ENCODE data around the gene MKNK1. TPM values are rescaled to one million over a fixed set of nuclear protein-coding genes. Genes with fewer than 3 reads are reported as not detected.

MKNK1 gene
- total and polyA plus RNA-seq, 2 of the 4 experiments (the other 2 are of a cell fraction) = 14.3 to 35.2 TPM

GRCh38 chr1:46516200-46516950, 87.7 kb downstream of the MKNK1 start:
- TF ChIP-seq RCOR1 (IDR thresholded peaks at IDR 0.05; ENCODE audit: insufficient replicate concordance, low read length) = no peak
- TF ChIP-seq BHLHE40 (IDR thresholded peaks at IDR 0.05; ENCODE audit: low read depth, low read length) = no peak
- no peak for TF ChIP-seq NFE2L2 (IDR thresholded peaks at IDR 0.05; ENCODE audit: low read depth, low read length)
- TF ChIP-seq RAD21 (IDR thresholded peaks at IDR 0.05; ENCODE audit: low read length) = no peak
- no peak for TF ChIP-seq MXI1 (IDR thresholded peaks at IDR 0.05; ENCODE audit: borderline replicate concordance, low read depth, low read length)
- no peak for TF ChIP-seq MAZ (IDR thresholded peaks at IDR 0.05; ENCODE audit: borderline replicate concordance, low read depth, low read length)
- TF ChIP-seq, protein P1, sequence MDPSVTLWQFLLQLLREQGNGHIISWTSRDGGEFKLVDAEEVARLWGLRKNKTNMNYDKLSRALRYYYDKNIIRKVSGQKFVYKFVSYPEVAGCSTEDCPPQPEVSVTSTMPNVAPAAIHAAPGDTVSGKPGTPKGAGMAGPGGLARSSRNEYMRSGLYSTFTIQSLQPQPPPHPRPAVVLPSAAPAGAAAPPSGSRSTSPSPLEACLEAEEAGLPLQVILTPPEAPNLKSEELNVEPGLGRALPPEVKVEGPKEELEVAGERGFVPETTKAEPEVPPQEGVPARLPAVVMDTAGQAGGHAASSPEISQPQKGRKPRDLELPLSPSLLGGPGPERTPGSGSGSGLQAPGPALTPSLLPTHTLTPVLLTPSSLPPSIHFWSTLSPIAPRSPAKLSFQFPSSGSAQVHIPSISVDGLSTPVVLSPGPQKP (IDR thresholded peaks at IDR 0.05; ENCODE audit: borderline replicate concordance, low read depth, low read length) = no peak
- TF ChIP-seq MAFK (IDR thresholded peaks at IDR 0.05; ENCODE audit: low read depth, low read length) = no peak
- TF ChIP-seq CEBPB (IDR thresholded peaks at IDR 0.05; ENCODE audit: low read depth, low read length) = no peak
- no peak for TF ChIP-seq CHD1 (IDR thresholded peaks at IDR 0.05; ENCODE audit: low read depth, low read length)
- TF ChIP-seq RFX5 (IDR thresholded peaks at IDR 0.05; ENCODE audit: low read depth, low read length) = no peak
- no peak for TF ChIP-seq POLR2A (IDR thresholded peaks at IDR 0.05; ENCODE audit: low read depth, low read length)
- TF ChIP-seq, protein P2, sequence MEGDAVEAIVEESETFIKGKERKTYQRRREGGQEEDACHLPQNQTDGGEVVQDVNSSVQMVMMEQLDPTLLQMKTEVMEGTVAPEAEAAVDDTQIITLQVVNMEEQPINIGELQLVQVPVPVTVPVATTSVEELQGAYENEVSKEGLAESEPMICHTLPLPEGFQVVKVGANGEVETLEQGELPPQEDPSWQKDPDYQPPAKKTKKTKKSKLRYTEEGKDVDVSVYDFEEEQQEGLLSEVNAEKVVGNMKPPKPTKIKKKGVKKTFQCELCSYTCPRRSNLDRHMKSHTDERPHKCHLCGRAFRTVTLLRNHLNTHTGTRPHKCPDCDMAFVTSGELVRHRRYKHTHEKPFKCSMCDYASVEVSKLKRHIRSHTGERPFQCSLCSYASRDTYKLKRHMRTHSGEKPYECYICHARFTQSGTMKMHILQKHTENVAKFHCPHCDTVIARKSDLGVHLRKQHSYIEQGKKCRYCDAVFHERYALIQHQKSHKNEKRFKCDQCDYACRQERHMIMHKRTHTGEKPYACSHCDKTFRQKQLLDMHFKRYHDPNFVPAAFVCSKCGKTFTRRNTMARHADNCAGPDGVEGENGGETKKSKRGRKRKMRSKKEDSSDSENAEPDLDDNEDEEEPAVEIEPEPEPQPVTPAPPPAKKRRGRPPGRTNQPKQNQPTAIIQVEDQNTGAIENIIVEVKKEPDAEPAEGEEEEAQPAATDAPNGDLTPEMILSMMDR (conservative IDR thresholded peaks at IDR 0.05; ENCODE audit: low read depth, low read length) = no peak
- TF ChIP-seq SMC3 (IDR thresholded peaks at IDR 0.05; ENCODE audit: low read depth, low read length) = no peak
- no peak for TF ChIP-seq FOS (IDR thresholded peaks at IDR 0.05; ENCODE audit: low read depth, low read length)
- TF ChIP-seq USF2 (IDR thresholded peaks at IDR 0.05; ENCODE audit: low read depth, low read length) = no peak
- peaks cover 10% of the 10 kb centered on the region for H3K4me1 ChIP-seq (ENCODE audit: control insufficient read depth, insufficient read depth, low read length)
- no peak for ATAC-seq (ENCODE audit: low read depth)
- BruUV-seq (replicated peaks) = no TSS peak
- no peak overlapping the region for H4K8ac ChIP-seq (ENCODE audit: low read depth in 2 of 2, low read length in 2 of 2)
- no peak overlapping the region for H3K18ac ChIP-seq (ENCODE audit: low read depth, low read length)
- in situ Hi-C loops (cut with MboI; ENCODE audit: low sequenced_read_pairs) = no loop called here
- no peaks in the 10 kb centered on the region for H3K9me1 ChIP-seq (ENCODE audit: insufficient read depth, low read length)
- DNase-seq = no peak
- H3K9me3 ChIP-seq (ENCODE audit: control insufficient read depth, insufficient read depth, low read length) = no peaks in the 10 kb centered on the region
- no peak overlapping the region for H2BK20ac ChIP-seq (ENCODE audit: low read depth, low read length)
- no peak overlapping the region for H3K23ac ChIP-seq (ENCODE audit: low read depth, low read length)
- no peak overlapping the region for H3K4me2 ChIP-seq (ENCODE audit: low read depth, low read length)
- dilution Hi-C loops (cut with HindIII; ENCODE audit: low sequenced_read_pairs, unreplicated experiment) = no loop called here
- no peak overlapping the region for H2BK120ac ChIP-seq (ENCODE audit: low read depth, low read length)
- no peaks in the 10 kb centered on the region for H3K36me3 ChIP-seq (ENCODE audit: control insufficient read depth, insufficient read depth, low read length)
- no peak overlapping the region for H3K56ac ChIP-seq (ENCODE audit: extremely low read depth, insufficient read depth, low read length)
- POLR2A ChIA-PET (ENCODE audit: unreplicated experiment) = no interaction called here
- no peaks in the 10 kb centered on the region for H3K79me1 ChIP-seq (ENCODE audit: low read depth in 1 of 2, low read length in 2 of 2)
- no peak overlapping the region for H2AK5ac ChIP-seq (ENCODE audit: low read depth, low read length)
- no peak overlapping the region for H2BK15ac ChIP-seq (ENCODE audit: low read depth, low read length)
- peaks cover 60% of the 10 kb centered on the region for H3K27me3 ChIP-seq (ENCODE audit: control insufficient read depth, insufficient read depth, low read length)
- intact Hi-C loops (cut with micrococcal nuclease) = no loop called here
- H2AK9ac ChIP-seq (replicated peaks; ENCODE audit: low read depth, low read length, poor library complexity) = no peak overlapping the region
- WGBS, 2 experiments (ENCODE audit: extremely low coverage in 2 of 2, insufficient read length in 1 of 2) = 40% methylated on average over 8 of the region's 12 CpGs; no CpG with 5 or more reads in 1 of the 2 experiments
- no peak overlapping the region for H4K5ac ChIP-seq (ENCODE audit: low read depth, low read length)
- H3K27ac ChIP-seq (ENCODE audit: insufficient read depth, low read length) = no peak overlapping the region
- no peak overlapping the region for H4K91ac ChIP-seq (ENCODE audit: insufficient read depth, low read depth, low read length)
- H2BK5ac ChIP-seq (ENCODE audit: low read depth, low read length, poor library complexity, severe bottlenecking) = no peak overlapping the region
- no peak overlapping the region for H3K4ac ChIP-seq (ENCODE audit: low read depth, low read length)
- CTCF ChIA-PET = no interaction called here
- no peak overlapping the region for H3K4me3 ChIP-seq (ENCODE audit: insufficient read depth, low read depth, low read length)
- no peak overlapping the region for H2AFZ ChIP-seq (replicated peaks; ENCODE audit: low read length, poor library complexity)
- H3K9ac ChIP-seq (ENCODE audit: low read depth, low read length) = no peak overlapping the region
- H3K14ac ChIP-seq (replicated peaks; ENCODE audit: low read depth, low read length) = no peak overlapping the region
- 0 out of 2 replicates have a peak, but pooled peaks cover 3% of the 10 kb centered on the region for H4K20me1 ChIP-seq (ENCODE audit: insufficient read depth, low read length)

Measured in IMR-90 (cell line).